Epithelial cell of esophagus (primary cell): ENCODE data around the gene FFAR2.
"Not testable (repeated sequence)": the region's sequence is repeated elsewhere in the genome, so short reads cannot be mapped to it uniquely, and the experiment has no call there.

ENCODE experiments used
- DNase-seq: peaks from one replicate; pipeline ENCODE4 v3.0.0; 2010; ENCODE audit warnings: low read depth
- H3K4me3 ChIP-seq: 2 replicates; pipeline ENCODE4 v1.5.1; 2011; ENCODE audit warnings: mild to moderate bottlenecking, low read length, control low read depth
- TF ChIP-seq, protein P1 (sequence below): IDR thresholded peaks from 2 replicates; pipeline ENCODE4 v1.5.1; 2011; ENCODE audit warnings: low read depth, mild to moderate bottlenecking, low read length, control low read depth, inconsistent platforms; ENCODE audit not compliant: insufficient read depth; ENCODE audit errors: missing control alignments

The FFAR2 gene

DNA sequence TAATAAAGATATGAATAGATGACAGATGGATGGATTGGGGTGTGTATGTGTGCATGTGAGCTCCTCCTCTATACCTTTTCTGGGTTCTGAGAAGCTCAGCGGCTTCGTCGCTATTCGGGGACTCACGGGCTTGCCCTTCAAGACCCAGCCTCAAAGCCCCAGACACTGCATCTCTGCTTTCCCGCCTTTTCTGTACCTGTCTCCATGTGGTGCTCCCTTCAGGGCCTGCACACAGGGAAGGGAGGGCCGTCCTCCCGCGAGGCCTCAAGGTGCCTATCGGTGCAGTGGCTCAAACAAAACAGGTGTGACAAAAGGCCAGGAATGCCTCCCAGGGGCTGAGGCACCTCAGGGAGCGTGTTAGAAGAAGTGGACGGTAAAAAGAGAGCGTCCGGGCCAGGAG lies 26.0 kb downstream of the FFAR2 start:
- no peak for DNase-seq
- no peak overlapping the region for H3K4me3 ChIP-seq
- TF ChIP-seq, protein P1, sequence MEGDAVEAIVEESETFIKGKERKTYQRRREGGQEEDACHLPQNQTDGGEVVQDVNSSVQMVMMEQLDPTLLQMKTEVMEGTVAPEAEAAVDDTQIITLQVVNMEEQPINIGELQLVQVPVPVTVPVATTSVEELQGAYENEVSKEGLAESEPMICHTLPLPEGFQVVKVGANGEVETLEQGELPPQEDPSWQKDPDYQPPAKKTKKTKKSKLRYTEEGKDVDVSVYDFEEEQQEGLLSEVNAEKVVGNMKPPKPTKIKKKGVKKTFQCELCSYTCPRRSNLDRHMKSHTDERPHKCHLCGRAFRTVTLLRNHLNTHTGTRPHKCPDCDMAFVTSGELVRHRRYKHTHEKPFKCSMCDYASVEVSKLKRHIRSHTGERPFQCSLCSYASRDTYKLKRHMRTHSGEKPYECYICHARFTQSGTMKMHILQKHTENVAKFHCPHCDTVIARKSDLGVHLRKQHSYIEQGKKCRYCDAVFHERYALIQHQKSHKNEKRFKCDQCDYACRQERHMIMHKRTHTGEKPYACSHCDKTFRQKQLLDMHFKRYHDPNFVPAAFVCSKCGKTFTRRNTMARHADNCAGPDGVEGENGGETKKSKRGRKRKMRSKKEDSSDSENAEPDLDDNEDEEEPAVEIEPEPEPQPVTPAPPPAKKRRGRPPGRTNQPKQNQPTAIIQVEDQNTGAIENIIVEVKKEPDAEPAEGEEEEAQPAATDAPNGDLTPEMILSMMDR = no peak

DNA sequence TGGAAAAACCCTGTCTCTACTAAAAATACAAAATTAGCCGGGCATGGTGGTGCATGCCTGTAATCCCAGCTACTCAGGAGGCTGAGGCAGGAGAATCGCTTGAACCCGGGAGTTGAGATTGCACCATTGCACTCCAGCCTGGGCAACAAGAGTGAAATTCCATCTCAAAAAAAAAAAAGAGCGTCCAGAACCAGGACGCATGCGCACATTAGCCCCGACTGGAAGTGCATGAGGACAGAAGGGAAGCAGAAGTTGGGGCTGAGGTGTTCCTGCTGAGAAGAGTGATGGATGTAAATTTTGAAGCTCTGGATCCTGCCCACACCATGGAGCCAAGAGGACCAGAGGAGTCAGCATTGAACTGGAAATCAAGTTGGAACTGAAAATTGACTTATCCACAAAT lies 26.5 kb downstream of the FFAR2 start:
- not testable (repeated sequence) for H3K4me3 ChIP-seq, DNase-seq

DNA sequence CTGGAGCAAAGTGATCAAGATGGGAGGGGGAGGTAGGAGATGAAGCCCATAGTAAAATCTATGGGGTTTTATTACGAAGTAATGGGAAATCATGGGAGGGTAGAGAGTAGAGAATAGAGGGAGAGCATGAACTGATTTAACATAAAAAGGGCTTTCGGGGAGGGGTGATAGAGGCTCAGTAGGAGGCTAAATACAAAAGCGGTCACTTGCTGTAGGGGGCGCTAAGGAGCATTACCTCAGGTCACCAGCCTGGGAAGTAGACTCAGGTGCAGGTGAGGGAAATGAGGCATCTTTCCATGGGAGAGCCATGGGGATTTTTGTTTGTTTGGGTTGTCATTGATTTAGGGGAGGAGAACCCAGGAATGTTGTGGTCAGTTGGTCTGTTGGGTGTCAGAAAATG lies 28.1 kb downstream of the FFAR2 start:
- no peak overlapping the region for H3K4me3 ChIP-seq
- no peak for DNase-seq
- TF ChIP-seq, protein P1 = no peak

DNA sequence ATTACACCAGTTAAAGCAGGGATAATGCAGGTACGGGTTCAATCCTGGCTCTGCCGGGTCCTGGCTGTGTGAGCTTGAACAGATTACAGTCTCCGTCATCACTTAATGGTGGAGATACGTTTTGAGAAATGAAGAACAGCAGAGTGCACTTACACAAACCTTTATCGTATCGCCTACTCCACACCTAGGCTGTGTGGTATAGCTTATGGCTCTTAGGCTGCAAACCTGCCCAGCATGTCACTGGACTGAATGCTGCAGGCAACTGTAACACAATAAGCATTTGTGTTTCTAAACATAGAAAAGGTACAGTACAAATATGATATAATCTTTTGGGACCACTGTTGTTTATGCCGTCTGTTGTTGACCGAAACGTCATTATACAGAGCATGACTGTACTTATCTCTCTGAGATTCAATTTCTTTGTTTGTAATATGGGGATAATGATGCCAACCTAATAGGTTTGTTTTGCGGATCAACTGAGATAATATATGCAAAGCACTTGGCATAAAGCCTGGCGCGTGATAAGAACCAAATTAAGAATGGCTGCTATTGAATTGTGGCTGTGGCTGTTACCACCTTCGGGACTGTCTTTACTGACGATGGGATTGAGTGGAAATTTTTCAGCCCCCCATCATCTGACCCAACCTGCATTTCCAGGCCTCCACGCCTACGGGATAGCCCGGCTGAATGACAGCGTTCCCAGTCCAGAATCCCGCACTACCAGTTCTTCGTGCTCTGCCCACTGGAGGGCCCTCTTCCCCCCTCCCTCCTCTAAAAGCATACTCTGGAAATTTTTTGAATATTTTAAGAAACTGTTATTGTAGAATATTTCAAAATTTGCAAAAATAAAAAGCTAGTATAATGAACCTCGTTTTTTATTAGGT lies 31.0 kb downstream of the FFAR2 start:
- TF ChIP-seq, protein P1 = peak; percentile 35
- peak; percentile 53 for DNase-seq
- no peak overlapping the region for H3K4me3 ChIP-seq

DNA sequence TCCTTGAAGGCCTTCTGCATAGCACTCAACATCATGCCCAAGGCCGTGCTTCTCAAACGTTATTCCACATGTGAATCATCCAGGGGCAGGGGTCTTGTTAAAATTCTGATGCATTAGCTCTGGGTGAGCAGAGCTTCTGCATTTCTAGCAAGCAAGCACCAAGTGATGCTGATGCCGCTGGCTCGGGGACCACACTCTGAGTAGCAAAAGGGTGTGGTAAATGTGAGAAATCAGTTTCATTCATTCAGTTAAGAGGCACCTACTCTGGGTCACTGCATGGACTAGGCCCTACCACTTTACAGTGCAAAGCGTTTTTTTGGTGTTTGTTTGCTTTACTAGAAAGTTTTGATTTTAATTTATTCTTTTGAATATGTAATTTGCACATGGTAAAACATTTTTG lies 35.0 kb downstream of the FFAR2 start:
- TF ChIP-seq, protein P1 = no peak
- DNase-seq = no peak
- no peak overlapping the region for H3K4me3 ChIP-seq

DNA sequence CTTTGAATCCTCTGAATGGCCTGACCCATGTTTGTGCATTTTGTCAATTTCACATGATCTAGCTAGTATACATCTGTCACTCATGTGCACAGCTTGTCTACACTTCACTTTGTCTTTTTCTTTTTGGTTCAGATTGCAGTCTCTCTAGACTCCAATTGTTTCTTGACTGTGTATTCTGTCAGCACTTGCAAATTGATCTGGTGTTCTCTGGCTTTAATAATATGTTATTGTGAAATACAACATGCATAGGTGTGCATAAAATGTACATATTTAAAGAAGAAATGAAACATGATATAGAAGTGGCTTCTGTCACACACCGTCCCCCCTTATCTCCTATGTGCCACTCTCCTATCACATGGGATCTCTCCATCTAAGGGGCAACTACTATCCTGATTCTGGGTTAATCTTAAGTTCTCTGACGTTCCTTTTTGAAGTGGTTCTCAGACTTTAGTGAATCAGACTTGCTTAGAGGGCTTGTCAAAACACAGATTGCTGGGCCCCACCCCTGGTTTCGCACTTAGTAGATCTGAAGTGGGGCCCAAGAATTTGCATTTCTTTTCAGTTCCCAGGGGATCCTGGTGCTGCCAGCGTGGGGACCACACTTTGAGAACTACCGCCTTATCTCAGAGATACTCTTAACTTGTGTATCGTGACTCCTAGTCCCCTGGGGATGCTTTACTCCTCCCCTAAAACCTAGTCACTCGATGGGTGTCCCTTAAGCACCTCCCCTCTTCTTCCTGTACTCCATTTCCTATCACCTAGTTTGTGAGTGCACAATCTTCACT lies 36.4 kb downstream of the FFAR2 start:
- no peak overlapping the region for H3K4me3 ChIP-seq
- TF ChIP-seq, protein P1 = no peak
- no peak for DNase-seq

DNA sequence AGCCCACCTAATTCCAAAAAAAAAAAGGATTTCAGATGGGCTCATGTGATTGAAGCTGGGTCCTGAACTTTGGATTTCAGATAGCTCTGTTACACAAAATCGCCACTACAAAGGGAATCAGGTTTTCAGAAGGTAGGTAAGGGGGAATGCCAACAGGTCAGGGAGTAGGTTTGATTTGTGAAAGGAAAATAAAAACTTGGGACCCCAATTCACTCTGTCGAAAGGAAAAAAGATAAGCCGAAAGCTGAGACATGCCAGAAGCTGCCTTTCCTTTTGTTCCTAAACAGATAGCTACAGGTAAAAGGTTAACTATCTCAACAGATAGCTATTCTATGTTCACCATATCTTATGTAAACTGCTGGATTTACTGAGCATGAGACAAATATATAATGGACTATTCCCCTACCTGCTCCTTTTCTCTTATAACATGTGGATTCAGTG lies 38.2 kb downstream of the FFAR2 start:
- TF ChIP-seq, protein P1 = no peak
- H3K4me3 ChIP-seq = no peak overlapping the region
- no peak for DNase-seq
